Small intestine (tissue), 16 donors: Measurements from ENCODE around the gene SPRR1A. TPM values are rescaled to one million over a fixed set of nuclear protein-coding genes. Genes with fewer than 3 reads are reported as not detected.

Source experiments
- DNase-seq, 2 donors: peaks; one replicate each; pipeline versions ENCODE4 v3.0.0 to v3.0.0-alpha.2; 2013
- FAIRE-seq: peaks from 2 replicates; lab custom pipeline; 2012; peaks lifted over from hg19 to GRCh38; lab: Jason Lieb, UNC
- H3K27ac ChIP-seq, 3 donors: one replicate each; pipeline ENCODE4 v1.5.1; 2013; ENCODE audit warnings: low read length in 2 of 3, mild to moderate bottlenecking in 2 of 3, control low read depth in 1 of 3, inconsistent platforms in 1 of 3, low read depth in 1 of 3, moderate library complexity in 1 of 3
- H3K27me3 ChIP-seq, 3 donors: one replicate each; pipeline ENCODE4 v1.6.1; 2013; ENCODE audit warnings: low read length in 3 of 3, inconsistent platforms in 1 of 3; ENCODE audit not compliant: control insufficient read depth in 3 of 3, insufficient read depth in 3 of 3
- H3K36me3 ChIP-seq, 3 donors: one replicate each; pipeline ENCODE4 v1.6.1; 2013; ENCODE audit warnings: low read length in 3 of 3, inconsistent platforms in 1 of 3, low read depth in 1 of 3, mild to moderate bottlenecking in 1 of 3, moderate library complexity in 1 of 3; ENCODE audit not compliant: control insufficient read depth in 3 of 3, insufficient read depth in 2 of 3
- H3K4me1 ChIP-seq, 3 donors: one replicate each; pipeline ENCODE4 v1.6.1; 2013; ENCODE audit warnings: low read length in 2 of 3, inconsistent platforms in 1 of 3, low read depth in 1 of 3, mild to moderate bottlenecking in 1 of 3, moderate library complexity in 1 of 3; ENCODE audit not compliant: control insufficient read depth in 3 of 3, insufficient read depth in 2 of 3
- H3K4me3 ChIP-seq, 3 donors: one replicate each; pipeline ENCODE4 v1.5.1; 2013; ENCODE audit warnings: low read length in 3 of 3, control low read depth in 1 of 3, inconsistent platforms in 1 of 3, low read depth in 1 of 3, mild to moderate bottlenecking in 1 of 3, moderate library complexity in 1 of 3
- H3K9me3 ChIP-seq, 2 donors: one replicate each; pipeline ENCODE4 v1.6.1; 2013; ENCODE audit warnings: low read depth in 1 of 2, low read length in 1 of 2; ENCODE audit not compliant: control insufficient read depth in 2 of 2, insufficient read depth in 1 of 2
- WGBS, 3 donors: extraction: QIAGEN DNeasy Blood & Tissue Kit; methylation state at CpG; one replicate each; pipeline ENCODE4 v1.1.7; 2013; 5-methylcytosine and 5-hydroxymethylcytosine counted together
- long read RNA-seq, 10 donors: transcript quantifications; one replicate each; lab custom pipeline, GENCODE V29; 2026
- polyA plus RNA-seq, 4 donors: library from polyadenylated mRNA; stranded (reverse) in 3 of 4; unstranded in 1 of 4; fragments of 200-250 nt in 3 of 4; fragments of 120-200 nt in 1 of 4; gene quantifications; one replicate each; pipeline versions ENCODE4 v1.2.1 to v1.2.3, GENCODE V29; 2013
- donor health status: healthy with polysubstance abuse.
- donor health status: control.
- donor health status: control.
- donor health status: Bipolar disorder and iron deficiency.
- donor health status: healthy.

Gene SPRR1A, protein sequence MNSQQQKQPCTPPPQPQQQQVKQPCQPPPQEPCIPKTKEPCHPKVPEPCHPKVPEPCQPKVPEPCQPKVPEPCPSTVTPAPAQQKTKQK
- not detected for polyA plus RNA-seq
- long read RNA-seq, donor 1, result 0 reads
- long read RNA-seq, donor 2, result 0 reads
- long read RNA-seq, donor 3, result 0 reads
- long read RNA-seq, donor 4, result 0 reads
- long read RNA-seq, donor 5, result 0 reads
- long read RNA-seq, donor 6, result 0 reads
- long read RNA-seq, donor 7, result 0 reads
- long read RNA-seq, donor 8, result 0 reads
- long read RNA-seq, donor 9, result 0 reads
- long read RNA-seq, donor 10, result 0 reads

DNA sequence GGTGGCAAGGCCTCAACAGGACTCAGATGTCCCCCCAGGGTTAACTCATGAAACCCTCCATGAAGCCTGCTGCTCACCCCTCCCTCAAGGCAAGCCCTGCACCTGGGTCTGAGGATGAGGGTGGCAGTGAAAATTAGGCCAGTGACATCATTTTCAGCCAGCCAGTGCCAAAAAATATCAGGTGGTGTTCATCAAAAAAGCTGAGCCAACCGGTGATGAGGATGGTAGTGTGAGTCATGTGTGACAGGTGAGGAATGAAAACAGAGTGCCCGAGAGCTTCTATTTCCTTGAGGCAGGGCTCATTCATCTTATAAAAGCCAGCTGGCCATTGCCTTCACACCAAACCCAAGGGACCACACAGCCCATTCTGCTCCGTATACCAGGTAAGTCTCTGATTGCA lies at the start of gene SPRR1A:
SPRR1A (plus strand) TSS at position 339 of the 400 bp plus-strand sequence. CDS start 1,150 bp downstream, outside the sequence.
- H3K27ac ChIP-seq, result no peak within 1 kb of the TSS
- H3K27me3 ChIP-seq, result peaks cover 0 to 6% (median 4%) of the 10 kb centered on the region in 3 donors
- H3K36me3 ChIP-seq, result no peaks in the 10 kb centered on the region
- no peak within 1 kb of the TSS for H3K4me3 ChIP-seq
- peaks cover 0 to 21% (median 0%) of the 10 kb centered on the region in 3 donors for H3K4me1 ChIP-seq
- H3K9me3 ChIP-seq, result no peaks in the 10 kb centered on the region
- 46 to 78% (median 51%) methylated on average over 3 of the region's 3 CpGs for WGBS, 3 donors
- FAIRE-seq (no peak), DNase-seq (no peak)

DNA sequence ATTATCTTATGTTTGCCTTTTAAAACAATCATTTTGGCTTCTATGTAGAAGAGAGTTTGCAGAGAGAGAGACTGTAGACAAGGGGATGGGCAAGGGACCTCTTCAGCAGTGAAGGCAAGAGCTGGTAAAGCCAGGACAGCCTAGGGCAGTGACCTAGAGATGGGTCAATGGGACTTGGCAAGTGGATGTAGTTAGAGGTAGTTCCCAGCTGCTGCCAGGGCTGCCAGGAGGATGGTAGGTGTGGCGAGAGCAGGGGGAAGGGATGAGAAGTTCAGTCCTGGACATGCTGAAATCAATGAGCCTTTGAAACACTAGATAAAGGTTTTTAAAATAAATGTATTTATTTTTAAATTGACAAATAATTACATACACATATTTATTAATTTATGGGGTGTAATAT lies 43.3 kb upstream of the SPRR1A start:
- Histone ChIP-seq H3K9me3 (no peaks in the 10 kb centered on the region), H3K4me3 (no peak overlapping the region), H3K27me3 (no peaks in the 10 kb centered on the region), H3K36me3 (no peaks in the 10 kb centered on the region), H3K27ac (no peak overlapping the region), H3K4me1 (no peaks in the 10 kb centered on the region)
- no peak for DNase-seq
- WGBS, 3 donors, result 74 to 87% (median 85%) methylated on average over 1 of the region's 1 CpG
- no peak for FAIRE-seq

DNA sequence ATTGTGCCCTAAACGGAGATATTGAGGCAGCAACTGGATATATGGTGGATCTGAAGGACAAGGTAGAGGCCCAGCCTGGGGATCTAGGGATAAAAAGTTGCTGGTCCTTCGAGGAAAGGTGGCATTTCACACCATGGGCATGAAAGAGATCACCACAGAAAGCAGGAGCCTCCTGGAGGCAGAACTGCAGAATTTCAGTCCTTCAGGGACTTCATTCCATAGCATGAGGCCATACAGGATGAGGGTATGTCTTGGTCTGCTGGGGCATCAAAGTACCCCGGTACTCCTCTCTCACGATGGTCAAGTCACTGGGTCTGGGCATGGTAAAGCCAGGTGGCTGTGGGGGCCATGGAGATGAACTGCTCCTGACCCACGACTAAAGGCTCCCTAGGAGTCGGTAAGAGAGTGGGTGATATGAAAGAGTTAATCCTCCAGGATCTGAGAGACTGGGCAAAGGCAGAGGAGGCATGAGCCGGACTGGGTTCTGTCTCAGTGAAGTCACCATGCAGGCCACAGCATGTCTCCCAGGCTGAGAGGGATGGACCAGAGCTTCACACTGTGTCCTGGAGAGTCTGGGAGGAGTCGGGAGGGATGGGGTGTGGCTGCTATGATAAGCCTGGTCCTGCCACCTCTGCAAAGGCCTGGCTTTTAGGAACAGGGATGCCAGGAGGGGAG lies 42.7 kb upstream of the SPRR1A start:
- Histone ChIP-seq H3K27ac (no peak overlapping the region), H3K27me3 (no peaks in the 10 kb centered on the region), H3K36me3 (no peaks in the 10 kb centered on the region), H3K4me3 (no peak overlapping the region), H3K4me1 (no peaks in the 10 kb centered on the region), H3K9me3 (no peaks in the 10 kb centered on the region)
- whole genome bisulfite sequencing, 3 donors, result 49 to 67% (median 60%) methylated on average over 8 of the region's 8 CpGs
- FAIRE-seq, result no peak
- DNase-seq, result no peak

DNA sequence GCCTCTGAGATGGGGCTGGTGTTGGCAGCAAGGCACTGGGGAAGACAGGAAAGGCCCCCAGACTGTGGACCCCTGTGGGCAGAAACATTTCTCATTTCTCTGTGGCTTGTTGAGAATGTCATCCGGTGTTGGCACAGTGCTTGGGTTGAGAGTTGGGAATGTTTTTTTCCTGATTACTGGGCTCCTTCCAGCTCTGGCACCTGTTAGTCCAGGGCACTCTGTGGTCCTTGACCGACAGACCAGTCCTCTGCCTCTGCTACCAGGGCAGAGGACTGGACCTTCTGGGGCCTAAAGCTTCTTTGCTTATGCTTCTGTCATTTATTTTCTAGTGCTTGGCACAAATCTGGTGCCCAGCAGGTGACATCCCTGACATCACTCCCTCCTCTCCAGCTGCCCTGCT lies 41.7 kb upstream of the SPRR1A start:
- no peaks in the 10 kb centered on the region for H3K9me3 ChIP-seq
- FAIRE-seq, result no peak
- no peak for DNase-seq
- no peak overlapping the region for H3K4me3 ChIP-seq
- no peaks in the 10 kb centered on the region for H3K36me3 ChIP-seq
- WGBS, 3 donors, result 78 to 85% (median 84%) methylated on average over 2 of the region's 2 CpGs
- no peak overlapping the region for H3K27ac ChIP-seq
- no peaks in the 10 kb centered on the region for H3K4me1 ChIP-seq
- H3K27me3 ChIP-seq, result no peaks in the 10 kb centered on the region

DNA sequence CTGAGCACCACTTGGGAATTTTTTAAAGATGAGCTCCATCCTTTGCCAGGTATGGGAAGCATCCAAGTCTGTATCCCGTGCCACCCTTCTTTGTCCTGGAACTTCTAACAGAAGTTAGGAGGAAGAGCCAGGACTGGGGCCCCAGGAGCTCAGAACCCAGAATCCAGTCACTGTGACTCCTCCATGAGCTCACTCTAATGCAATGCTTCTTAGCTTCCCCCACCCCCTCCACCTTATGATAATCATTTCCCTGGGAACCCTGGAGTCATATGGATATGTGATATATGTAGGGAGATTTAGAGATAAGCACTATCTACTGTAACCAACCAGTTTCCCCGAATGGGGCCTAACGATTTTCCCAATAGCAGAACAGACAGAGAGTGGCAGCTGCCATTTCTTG lies 37.6 kb upstream of the SPRR1A start:
- Histone ChIP-seq H3K36me3 (no peaks in the 10 kb centered on the region), H3K4me3 (no peak overlapping the region), H3K9me3 (no peaks in the 10 kb centered on the region), H3K27me3 (peaks cover 0 to 3% (median 2%) of the 10 kb centered on the region in 3 donors), H3K27ac (no peak overlapping the region), H3K4me1 (no peaks in the 10 kb centered on the region)
- DNase-seq (no peak), FAIRE-seq (no peak)
- 58 to 75% (median 67%) methylated on average over 3 of the region's 3 CpGs for WGBS, 3 donors

DNA sequence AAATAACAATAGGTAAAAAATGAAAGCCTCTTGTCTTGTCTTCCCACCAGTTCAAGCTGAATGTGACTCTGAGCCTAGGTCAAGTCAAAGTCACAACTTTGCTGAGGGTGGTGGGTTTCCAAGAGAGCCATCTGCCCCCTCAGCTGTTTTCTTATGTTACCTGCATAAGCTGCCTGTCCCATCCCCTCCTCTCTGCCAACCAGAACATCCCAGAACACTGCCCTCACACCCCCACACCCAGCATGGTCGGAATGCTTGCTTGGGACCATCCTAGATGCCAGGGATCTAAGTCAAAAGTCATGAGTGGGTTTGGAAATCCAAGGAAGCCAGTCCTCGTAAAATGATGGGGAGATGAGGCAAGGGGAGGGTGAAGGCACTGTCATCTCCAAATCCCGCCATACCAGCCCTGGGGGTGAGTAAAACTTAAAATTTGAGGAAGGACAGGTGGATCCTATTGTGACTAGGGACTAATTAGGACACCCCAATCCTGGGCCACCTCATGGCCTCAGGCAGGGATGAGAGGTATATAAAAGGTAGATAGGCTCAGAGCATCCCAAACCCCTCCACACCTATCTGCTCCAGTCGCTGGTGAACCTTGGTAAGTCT lies 37.1 kb upstream of the SPRR1A start, which contains the start of gene SPRR5:
SPRR5 (plus strand) TSS at position 556 of the 606 bp plus-strand sequence. CDS start 1,349 bp downstream, outside the sequence.
- Histone ChIP-seq H3K36me3 (no peaks in the 10 kb centered on the region), H3K4me3 (no peak within 1 kb of the TSS), H3K27me3 (peaks cover 0 to 3% (median 2%) of the 10 kb centered on the region in 3 donors), H3K9me3 (no peaks in the 10 kb centered on the region), H3K4me1 (no peaks in the 10 kb centered on the region), H3K27ac (no peak within 1 kb of the TSS)
- FAIRE-seq, result no peak
- 59 to 78% (median 64%) methylated on average over 4 of the region's 4 CpGs for WGBS, 3 donors
- DNase-seq, result no peak

DNA sequence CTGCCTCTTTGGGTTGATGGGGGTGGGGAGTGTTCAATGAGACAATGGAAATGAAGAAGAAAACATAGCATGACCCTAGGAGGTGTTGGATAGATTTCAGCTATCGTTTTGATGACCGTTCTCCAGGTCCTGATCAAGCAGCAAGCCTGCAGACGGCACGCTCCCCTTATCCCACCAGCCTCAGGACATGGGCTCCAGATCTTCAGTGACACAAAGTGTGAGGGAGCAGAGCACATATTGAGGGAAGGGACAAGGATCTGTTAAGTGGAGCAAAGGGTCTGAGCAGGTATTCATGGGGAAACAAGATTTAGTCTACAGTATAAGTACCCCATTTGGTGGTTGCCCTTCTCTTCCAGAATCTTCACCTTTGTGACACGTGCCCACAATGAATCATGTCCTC lies 32.2 kb upstream of the SPRR1A start:
- no peak overlapping the region for H3K4me3 ChIP-seq
- no peak for FAIRE-seq
- H3K4me1 ChIP-seq, result no peaks in the 10 kb centered on the region
- peaks cover 0 to 3% (median 2%) of the 10 kb centered on the region in 3 donors for H3K27me3 ChIP-seq
- no peak overlapping the region for H3K27ac ChIP-seq
- 79 to 81% (median 80%) methylated on average over 5 of the region's 5 CpGs for WGBS, 3 donors
- no peak for DNase-seq
- no peaks in the 10 kb centered on the region for H3K9me3 ChIP-seq
- H3K36me3 ChIP-seq, result no peaks in the 10 kb centered on the region

DNA sequence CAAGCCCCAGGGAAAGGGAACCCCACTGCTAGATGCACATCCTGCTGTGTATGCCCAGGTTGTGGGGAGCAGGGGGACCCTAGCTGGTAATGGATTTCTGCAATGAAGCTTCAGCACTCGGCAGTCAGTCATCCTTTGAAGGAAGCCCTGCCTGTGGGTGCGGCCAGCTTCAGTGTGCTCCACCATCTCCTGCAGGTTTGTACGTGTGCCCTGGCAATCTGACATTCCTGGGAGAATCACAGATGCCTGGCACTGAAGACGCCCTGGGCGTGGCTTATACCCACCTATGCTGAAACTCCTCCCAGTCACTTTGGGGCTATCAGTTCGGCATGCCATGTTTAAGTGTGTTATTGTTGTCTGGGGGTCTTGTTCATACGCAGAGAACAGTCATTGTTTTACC lies 30.1 kb upstream of the SPRR1A start:
- Histone ChIP-seq H3K27me3 (peaks cover 0 to 2% (median 0%) of the 10 kb centered on the region in 3 donors), H3K4me3 (no peak overlapping the region), H3K36me3 (no peaks in the 10 kb centered on the region), H3K27ac (no peak overlapping the region), H3K9me3 (no peaks in the 10 kb centered on the region), H3K4me1 (no peaks in the 10 kb centered on the region)
- FAIRE-seq (no peak), DNase-seq (no peak)
- 64 to 73% (median 66%) methylated on average over 7 of the region's 7 CpGs for WGBS, 3 donors
